Small intestine (tissue), 7 donors: ENCODE measurements around the gene DOHH. TPM values are rescaled to one million over a fixed set of nuclear protein-coding genes. Genes with fewer than 3 reads are reported as not detected.
"Not testable (repeated sequence)": the region's sequence is repeated elsewhere in the genome, so short reads cannot be mapped to it uniquely, and the experiment has no call there.

ENCODE experiments used
- DNase-seq, 2 donors: peaks; one replicate each; pipeline versions ENCODE4 v3.0.0 to v3.0.0-alpha.2; 2013
- FAIRE-seq: peaks from 2 replicates; lab custom pipeline; 2012; peaks lifted over from hg19 to GRCh38; lab: Jason Lieb, UNC
- H3K27ac ChIP-seq, 3 donors: one replicate each; pipeline ENCODE4 v1.5.1; 2013; ENCODE audit warnings: low read length in 2 of 3, mild to moderate bottlenecking in 2 of 3, control low read depth in 1 of 3, inconsistent platforms in 1 of 3, low read depth in 1 of 3, moderate library complexity in 1 of 3
- H3K27me3 ChIP-seq, 3 donors: one replicate each; pipeline ENCODE4 v1.6.1; 2013; ENCODE audit warnings: low read length in 3 of 3, inconsistent platforms in 1 of 3; ENCODE audit not compliant: control insufficient read depth in 3 of 3, insufficient read depth in 3 of 3
- H3K36me3 ChIP-seq, 3 donors: one replicate each; pipeline ENCODE4 v1.6.1; 2013; ENCODE audit warnings: low read length in 3 of 3, inconsistent platforms in 1 of 3, low read depth in 1 of 3, mild to moderate bottlenecking in 1 of 3, moderate library complexity in 1 of 3; ENCODE audit not compliant: control insufficient read depth in 3 of 3, insufficient read depth in 2 of 3
- H3K4me1 ChIP-seq, 3 donors: one replicate each; pipeline ENCODE4 v1.6.1; 2013; ENCODE audit warnings: low read length in 2 of 3, inconsistent platforms in 1 of 3, low read depth in 1 of 3, mild to moderate bottlenecking in 1 of 3, moderate library complexity in 1 of 3; ENCODE audit not compliant: control insufficient read depth in 3 of 3, insufficient read depth in 2 of 3
- H3K4me3 ChIP-seq, 3 donors: one replicate each; pipeline ENCODE4 v1.5.1; 2013; ENCODE audit warnings: low read length in 3 of 3, control low read depth in 1 of 3, inconsistent platforms in 1 of 3, low read depth in 1 of 3, mild to moderate bottlenecking in 1 of 3, moderate library complexity in 1 of 3
- H3K9me3 ChIP-seq, 2 donors: one replicate each; pipeline ENCODE4 v1.6.1; 2013; ENCODE audit warnings: low read depth in 1 of 2, low read length in 1 of 2; ENCODE audit not compliant: control insufficient read depth in 2 of 2, insufficient read depth in 1 of 2
- WGBS, 3 donors: extraction: QIAGEN DNeasy Blood & Tissue Kit; methylation state at CpG; one replicate each; pipeline ENCODE4 v1.1.7; 2013; 5-methylcytosine and 5-hydroxymethylcytosine counted together
- polyA plus RNA-seq, 4 donors: library from polyadenylated mRNA; stranded (reverse) in 3 of 4; unstranded in 1 of 4; fragments of 200-250 nt in 3 of 4; fragments of 120-200 nt in 1 of 4; gene quantifications; one replicate each; pipeline versions ENCODE4 v1.2.1 to v1.2.3, GENCODE V29; 2013
- donor health status: healthy with polysubstance abuse.
- donor health status: control.
- donor health status: control.
- donor health status: Bipolar disorder and iron deficiency.
- donor health status: healthy.

The DOHH gene
- polyA plus RNA-seq, 4 donors = 5.4 to 18.4 (median 8.4) TPM

DNA sequence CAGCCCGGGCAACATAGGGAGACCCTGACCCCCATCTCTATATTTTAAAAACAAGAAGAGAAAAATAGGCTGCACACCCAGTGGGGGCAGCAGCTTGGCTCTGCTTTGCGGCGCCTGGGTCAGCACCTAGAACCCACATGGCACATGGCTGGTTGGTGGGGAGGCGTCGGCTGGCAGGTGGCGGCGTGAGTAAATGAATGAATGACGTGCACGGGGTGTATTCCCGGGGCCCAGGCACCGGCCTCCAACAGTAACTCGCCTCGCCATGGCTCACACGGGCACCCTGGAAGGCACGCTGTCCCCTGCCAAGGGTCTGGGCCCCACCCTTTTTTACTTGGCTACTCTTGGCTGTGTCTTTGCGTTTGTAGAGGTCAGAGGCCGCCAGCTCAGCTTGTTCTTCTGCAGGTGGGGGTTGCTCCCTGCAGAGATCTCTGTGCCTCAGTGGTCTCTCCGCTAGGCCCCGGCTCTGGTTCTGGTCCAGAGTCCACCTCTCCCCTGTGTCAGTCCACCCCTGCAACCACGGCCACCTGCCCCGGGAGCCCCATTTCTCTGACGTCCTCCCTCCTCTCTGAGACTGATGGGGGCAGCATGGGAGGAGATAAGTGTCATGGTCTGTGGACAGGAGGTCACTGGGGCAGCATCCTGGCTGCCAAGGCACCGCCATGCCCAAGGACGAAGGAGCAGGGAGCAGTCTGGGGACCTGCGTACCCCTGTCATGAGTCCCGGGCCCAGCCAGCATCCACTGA is 11.2 kb upstream of the DOHH start:
- no peak overlapping the region for H3K4me3 ChIP-seq
- H3K4me1 ChIP-seq = peaks cover 0 to 15% (median 4%) of the 10 kb centered on the region in 3 donors
- WGBS, 3 donors = 57 to 79% (median 62%) methylated on average over 26 of the region's 26 CpGs
- H3K9me3 ChIP-seq = no peaks in the 10 kb centered on the region
- DNase-seq (no peak), FAIRE-seq (no peak)
- H3K27me3 ChIP-seq = no peaks in the 10 kb centered on the region
- peaks cover 2 to 79% (median 2%) of the 10 kb centered on the region in 3 donors for H3K36me3 ChIP-seq
- H3K27ac ChIP-seq = no peak overlapping the region

DNA sequence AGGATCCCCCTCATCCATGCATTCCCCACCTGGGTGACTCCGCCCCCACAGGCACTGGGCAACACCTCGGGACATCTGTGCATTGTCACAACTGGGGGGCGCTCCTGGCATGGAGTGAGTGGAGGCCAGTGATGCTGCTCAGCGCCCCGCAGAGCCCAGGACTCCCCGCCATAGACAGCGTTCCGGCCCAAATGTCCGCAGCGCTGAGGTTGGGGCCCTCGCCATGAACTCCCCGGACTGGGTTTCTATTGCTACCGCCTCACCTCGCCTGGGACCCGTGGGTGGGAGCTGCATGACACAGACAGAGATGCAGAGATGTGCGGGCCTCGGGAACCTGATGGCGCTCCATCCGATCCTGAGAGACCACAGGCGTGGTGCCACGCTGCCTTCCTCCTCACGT is 10.3 kb upstream of the DOHH start:
- Histone ChIP-seq H3K27ac (no peak overlapping the region), H3K4me1 (peaks cover 0 to 15% (median 4%) of the 10 kb centered on the region in 3 donors), H3K9me3 (no peaks in the 10 kb centered on the region), H3K4me3 (no peak overlapping the region), H3K36me3 (peaks cover 2 to 70% (median 2%) of the 10 kb centered on the region in 3 donors), H3K27me3 (no peaks in the 10 kb centered on the region)
- DNase-seq = no peak
- WGBS, 3 donors = 87 to 88% (median 88%) methylated on average over 22 of the region's 22 CpGs
- FAIRE-seq = no peak

DNA sequence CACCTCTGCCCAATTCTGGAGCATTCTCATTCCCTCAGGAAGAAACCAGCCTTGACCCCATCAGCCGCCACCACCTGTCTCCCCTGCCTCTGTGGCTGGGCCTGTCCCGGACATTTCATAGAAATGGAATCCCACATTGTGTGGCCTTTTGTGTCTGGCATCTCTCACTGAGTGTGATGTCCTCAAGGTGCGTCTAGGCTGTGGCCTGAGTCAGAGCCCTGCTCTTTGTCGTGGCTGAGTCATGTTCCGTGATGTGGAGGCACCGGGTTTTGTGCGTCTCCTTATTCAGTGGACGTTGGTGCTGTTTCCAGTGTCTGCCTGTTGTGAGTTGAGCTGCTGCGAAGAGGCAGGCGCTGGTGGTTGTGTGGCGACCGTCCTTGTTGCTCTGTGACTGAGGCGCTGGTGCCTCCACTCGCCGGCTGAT is 9.1 kb upstream of the DOHH start:
- no peak overlapping the region for H3K4me3 ChIP-seq
- no peaks in the 10 kb centered on the region for H3K27me3 ChIP-seq
- peaks cover 0 to 15% (median 4%) of the 10 kb centered on the region in 3 donors for H3K4me1 ChIP-seq
- peaks cover 2 to 61% (median 2%) of the 10 kb centered on the region in 3 donors for H3K36me3 ChIP-seq
- DNase-seq (no peak), FAIRE-seq (no peak)
- no peaks in the 10 kb centered on the region for H3K9me3 ChIP-seq
- WGBS, 3 donors = 85 to 92% (median 88%) methylated on average over 15 of the region's 15 CpGs
- H3K27ac ChIP-seq = no peak overlapping the region

DNA sequence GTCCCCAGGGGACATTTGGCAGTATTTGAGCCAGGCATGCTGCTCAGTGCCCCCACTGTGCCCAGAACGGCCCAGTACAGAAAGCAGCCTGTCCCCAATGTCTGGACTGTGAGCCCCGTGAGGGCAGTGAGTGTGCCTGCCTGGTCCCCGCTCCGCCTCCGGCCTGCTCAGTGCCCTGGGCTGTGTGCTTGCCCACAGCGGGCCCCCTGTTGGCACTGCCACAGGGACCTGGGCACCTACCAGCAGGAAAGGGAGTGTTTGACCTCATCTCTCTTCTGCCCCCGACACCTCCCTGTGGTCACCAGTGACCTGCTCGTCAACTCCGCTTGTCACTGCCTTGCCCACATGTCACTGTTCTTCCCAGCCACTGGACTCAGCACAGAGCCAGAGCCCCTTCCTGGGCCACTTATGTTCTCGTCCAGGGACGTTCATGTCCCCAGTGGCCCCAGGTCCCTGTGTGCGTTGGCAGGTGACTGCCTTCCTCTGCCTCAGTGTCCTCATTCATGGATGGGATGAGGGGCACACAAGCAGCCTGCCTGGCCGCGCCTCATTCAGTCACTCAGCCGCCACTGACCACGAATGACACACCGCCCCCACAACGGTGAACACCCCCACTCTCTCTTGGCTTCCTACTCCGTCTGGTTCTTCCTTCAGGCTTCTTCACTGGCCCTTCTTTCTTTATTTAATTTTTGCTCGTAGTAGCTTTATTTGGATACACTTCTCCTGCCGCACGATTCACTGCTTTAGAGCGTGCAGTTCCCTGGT is 8.5 kb upstream of the DOHH start:
- no peak overlapping the region for H3K27ac ChIP-seq
- no peaks in the 10 kb centered on the region for H3K9me3 ChIP-seq
- H3K4me1 ChIP-seq = peaks cover 0 to 15% (median 4%) of the 10 kb centered on the region in 3 donors
- DNase-seq = no peak
- H3K27me3 ChIP-seq = no peaks in the 10 kb centered on the region
- no peak for FAIRE-seq
- 86 to 90% (median 89%) methylated on average over 23 of the region's 23 CpGs for WGBS, 3 donors
- H3K36me3 ChIP-seq = peaks cover 2 to 55% (median 2%) of the 10 kb centered on the region in 3 donors
- no peak overlapping the region for H3K4me3 ChIP-seq

DNA sequence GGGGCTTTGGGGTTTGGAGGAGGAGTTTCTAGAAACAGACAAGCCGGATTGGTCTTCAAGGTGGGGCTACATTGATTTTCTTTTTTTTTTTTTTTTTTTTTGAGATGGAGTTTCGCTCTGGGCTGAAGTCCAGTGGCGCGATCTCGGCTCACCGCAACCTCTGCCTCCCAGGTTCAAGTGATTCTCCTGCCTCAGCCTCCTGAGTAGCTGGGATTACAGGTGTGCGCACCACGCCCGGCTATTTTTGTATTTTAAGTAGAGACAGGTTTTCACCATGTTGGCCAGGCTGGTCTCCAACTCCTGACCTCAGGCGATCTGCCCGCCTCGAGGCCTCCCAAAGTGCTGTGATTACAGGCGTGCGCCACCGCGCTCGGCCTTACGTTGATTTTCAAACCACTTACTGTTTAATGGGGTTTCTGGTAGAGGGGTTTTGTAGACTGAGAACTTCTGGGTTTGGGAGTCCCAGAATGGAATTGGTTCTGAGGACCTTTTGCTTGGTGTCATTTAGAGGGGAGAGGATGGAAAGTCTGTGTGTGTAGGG is 7.7 kb upstream of the DOHH start:
- DNase-seq = peak in 1 of 2 donors; percentile 76
- not testable (repeated sequence) for H3K9me3 ChIP-seq, H3K27me3 ChIP-seq, FAIRE-seq
- peaks cover 2 to 49% (median 2%) of the 10 kb centered on the region in 3 donors for H3K36me3 ChIP-seq
- H3K27ac ChIP-seq = peak overlapping the region in 1 of 3 donors; percentile 79
- H3K4me3 ChIP-seq = peak overlapping the region in 2 of 3 donors; percentile 95 to 96
- 62 to 79% (median 77%) methylated on average over 17 to 18 of the region's 18 CpGs for WGBS, 3 donors
- peaks cover 0 to 15% (median 4%) of the 10 kb centered on the region in 3 donors for H3K4me1 ChIP-seq

DNA sequence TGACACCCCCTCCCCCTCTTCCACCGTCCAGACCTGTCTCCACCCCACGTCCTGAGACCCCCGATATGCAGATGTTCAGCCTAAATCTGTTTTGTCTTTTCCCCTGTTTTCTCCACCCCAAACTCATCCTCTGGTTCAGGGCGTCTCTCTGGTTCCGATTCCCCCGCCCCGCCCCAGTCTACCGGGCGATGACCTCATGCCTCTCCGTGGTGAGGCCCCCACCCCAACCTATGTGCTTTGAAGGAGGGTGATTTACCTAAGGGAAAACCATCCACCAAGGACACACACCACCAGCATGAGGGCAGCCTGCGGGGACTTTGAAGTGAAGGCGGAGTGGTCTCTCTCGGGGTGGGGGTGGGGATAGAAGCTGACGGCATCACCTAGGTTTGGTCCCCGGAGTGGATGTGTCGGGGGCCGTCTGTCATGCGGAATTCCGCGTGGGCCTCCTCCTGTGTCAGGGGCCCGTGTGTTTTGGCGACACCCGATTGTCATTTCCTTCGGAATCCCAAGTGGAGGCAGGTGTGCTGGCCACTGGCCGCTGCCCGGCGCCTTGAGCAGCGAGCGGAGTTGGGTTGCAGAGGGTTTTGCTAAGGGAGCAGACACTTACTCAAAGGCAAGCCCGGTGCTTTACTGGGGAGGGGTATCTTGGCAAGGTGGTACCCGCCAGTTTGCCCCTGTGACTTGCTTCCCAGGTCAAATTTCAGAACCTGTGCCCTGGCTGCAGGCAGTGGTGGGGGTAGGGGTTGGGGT is 7.1 kb upstream of the DOHH start:
- peak overlapping the region; percentile 95 to 96 (median 96) for H3K4me3 ChIP-seq
- no peak for FAIRE-seq
- peaks cover 0 to 15% (median 4%) of the 10 kb centered on the region in 3 donors for H3K4me1 ChIP-seq
- no peaks in the 10 kb centered on the region for H3K9me3 ChIP-seq
- peak overlapping the region; percentile 57 to 91 (median 79) for H3K27ac ChIP-seq
- 11 to 26% (median 21%) methylated on average over 31 of the region's 31 CpGs for WGBS, 3 donors
- H3K36me3 ChIP-seq = peaks cover 2 to 44% (median 2%) of the 10 kb centered on the region in 3 donors
- H3K27me3 ChIP-seq = no peaks in the 10 kb centered on the region
- DNase-seq = peak; percentile 58 to 73

DNA sequence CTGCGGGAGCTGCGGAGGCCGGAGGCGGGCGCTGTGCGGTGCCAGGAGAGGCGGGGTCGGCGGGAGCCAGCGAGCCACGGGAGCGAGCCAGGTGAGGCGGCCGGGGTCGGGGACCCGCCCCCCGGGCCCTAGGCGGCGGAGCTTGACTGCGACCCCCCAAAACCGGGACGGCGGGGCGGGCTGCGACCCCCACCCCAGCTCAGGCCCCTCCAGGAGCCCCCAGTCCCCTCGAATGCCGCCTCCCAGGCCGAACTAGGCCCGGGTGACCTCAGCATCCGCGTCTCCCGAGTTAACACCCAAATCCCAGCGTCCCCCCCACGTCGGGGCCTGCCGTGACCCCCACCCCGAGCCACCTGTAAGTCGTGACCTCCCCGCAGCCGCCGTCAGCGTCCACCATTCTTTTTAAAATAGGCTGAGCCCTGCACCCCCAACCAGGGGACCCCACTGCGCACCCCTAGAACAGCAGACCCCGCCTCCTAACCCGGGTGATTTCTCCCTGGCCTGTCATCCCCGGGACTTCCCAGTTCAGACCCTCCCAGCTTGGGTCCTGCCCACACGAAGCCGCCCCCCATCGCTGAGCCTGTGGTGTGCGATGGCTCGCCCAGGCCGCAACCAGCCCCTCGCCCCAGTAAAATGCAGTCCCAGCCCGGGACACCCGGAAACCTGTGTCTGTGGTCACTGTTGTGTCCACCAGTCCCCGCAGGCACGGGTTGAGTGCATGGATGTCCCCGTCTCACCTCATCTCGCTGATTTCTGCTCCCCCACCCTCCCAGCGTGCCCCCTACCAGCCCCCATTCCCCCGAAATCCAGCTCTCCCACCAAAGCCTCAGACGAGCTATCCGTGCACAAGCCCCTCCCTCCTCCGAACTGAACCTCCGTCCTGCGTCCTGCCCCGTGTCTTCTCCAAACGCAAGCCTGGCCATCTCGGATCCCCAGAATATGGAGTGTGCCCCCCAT is 6.2 kb upstream of the DOHH start:
- Histone ChIP-seq H3K4me3 (peak overlapping the region; percentile 95 to 96 (median 96)), H3K27me3 (no peaks in the 10 kb centered on the region), H3K27ac (peak overlapping the region; percentile 57 to 91 (median 79)), H3K36me3 (peaks cover 2 to 35% (median 2%) of the 10 kb centered on the region in 3 donors), H3K4me1 (peaks cover 0 to 15% (median 4%) of the 10 kb centered on the region in 3 donors), H3K9me3 (no peaks in the 10 kb centered on the region)
- FAIRE-seq = no peak
- WGBS, 3 donors = 0% methylated on average over 36 to 69 of the region's 69 CpGs
- peak; percentile 27 to 53 for DNase-seq
